Mucosa of descending colon (tissue), 3 donors: ENCODE results near the gene IGSF22. TPM values are rescaled to one million over a fixed set of nuclear protein-coding genes. Genes with fewer than 3 reads are reported as not detected.
"Not testable (repeated sequence)": the region's sequence is repeated elsewhere in the genome, so short reads cannot be mapped to it uniquely, and the experiment has no call there.

Experiments
- ATAC-seq: fragments of 200-7000 bp; cut with Tn5 transposase; one replicate; pipeline ENCODE4 v1.9.1; 2020; ENCODE audit warnings: mild to moderate bottlenecking, moderate library complexity
- DNase-seq, 3 donors: peaks; one replicate each; pipeline ENCODE4 v3.0.0-alpha.2; 2020
- H3K36me3 ChIP-seq: fragments of 200-600 bp; one replicate; pipeline ENCODE4 v1.8.0; 2021; ENCODE audit warnings: low read depth, mild to moderate bottlenecking
- H3K4me1 ChIP-seq: fragments of 200-600 bp; one replicate; pipeline ENCODE4 v1.8.0; 2021; ENCODE audit warnings: low read depth, mild to moderate bottlenecking
- H3K4me3 ChIP-seq: fragments of 200-600 bp; one replicate; pipeline ENCODE4 v1.8.0; 2021; ENCODE audit warnings: mild to moderate bottlenecking
- H3K9me3 ChIP-seq: fragments of 200-600 bp; one replicate; pipeline ENCODE4 v1.8.0; 2021; ENCODE audit warnings: mild to moderate bottlenecking
- CTCF ChIP-seq: fragments of 200-600 bp; IDR thresholded peaks from one replicate; pipeline ENCODE4 v1.8.0; 2022; ENCODE audit warnings: antibody characterized with exemption, mild to moderate bottlenecking
- intact Hi-C, 2 donors: fragments of 100-400 bp; cut with DNase I in 1 of 2; cut with micrococcal nuclease in 1 of 2; formaldehyde crosslinking; loops; one replicate each; pipeline versions ENCODE4 v1.11.0 to v1.11.1; 2022; cut with DNase I, micrococcal nuclease
- total RNA-seq, 3 donors: library from RNA; stranded (reverse); fragmentation: NEBNext Ultra II Directional in 2 of 3; extraction: Animal tissue kit (Norgen Biotek cat#: 25700) in 2 of 3; gene quantifications; one replicate each; pipeline versions ENCODE4 v1.2.1 to v1.2.4, GENCODE V29; 2021 to 2023
- donor health status: DM: no; HTN: no; CAD: no; lungs with moderate emphysema.
- donor health status: DM: no; HTN: no; CAD: no.
- donor health status: DM: no; HTN: yes; CAD: no.

IGSF22 gene
- total RNA-seq, 3 donors from 2014 or later = 1.1 to 1.5 (median 1.5) TPM

- H3K4me3 ChIP-seq = no peak overlapping the region
- no peak for TF ChIP-seq CTCF
- intact Hi-C loops = no loop called here
- no peaks in the 10 kb centered on the region for H3K9me3 ChIP-seq
- peaks cover 2% of the 10 kb centered on the region for H3K4me1 ChIP-seq
- H3K36me3 ChIP-seq = no peaks in the 10 kb centered on the region
- ATAC-seq = no peak
- no peak for DNase-seq
Measured at GRCh38 chr11:18697576-18697975, 28.4 kb downstream of the IGSF22 start.

GRCh38 chr11:18696638-18697225, 29.3 kb downstream of the IGSF22 start:
- no peak overlapping the region for H3K4me3 ChIP-seq
- no peak for ATAC-seq
- intact Hi-C loops = no loop called here
- peaks cover 2% of the 10 kb centered on the region for H3K4me1 ChIP-seq
- TF ChIP-seq CTCF = no peak
- no peaks in the 10 kb centered on the region for H3K36me3 ChIP-seq
- no peaks in the 10 kb centered on the region for H3K9me3 ChIP-seq
- no peak for DNase-seq

- ATAC-seq (no peak), DNase-seq (no peak)
- intact Hi-C loops = no loop called here
- TF ChIP-seq CTCF = no peak
- Histone ChIP-seq H3K4me3 (no peak overlapping the region), H3K36me3 (no peaks in the 10 kb centered on the region), H3K4me1 (no peaks in the 10 kb centered on the region), H3K9me3 (no peaks in the 10 kb centered on the region)
Measured at GRCh38 chr11:18692941-18693760, 32.8 kb downstream of the IGSF22 start.

GRCh38 chr11:18691467-18692140, 34.4 kb downstream of the IGSF22 start:
- DNase-seq, H3K36me3 ChIP-seq, intact Hi-C loops, H3K4me1 ChIP-seq, ATAC-seq, H3K4me3 ChIP-seq, H3K9me3 ChIP-seq: not testable (repeated sequence)

- no peak for DNase-seq
- ATAC-seq = no peak
- no peaks in the 10 kb centered on the region for H3K9me3 ChIP-seq
- H3K4me3 ChIP-seq = no peak overlapping the region
- no peaks in the 10 kb centered on the region for H3K4me1 ChIP-seq
- no peaks in the 10 kb centered on the region for H3K36me3 ChIP-seq
- no peak for TF ChIP-seq CTCF
- intact Hi-C loops = no loop called here
Measured at GRCh38 chr11:18684267-18684666, 41.7 kb downstream of the IGSF22 start.

- no peaks in the 10 kb centered on the region for H3K9me3 ChIP-seq
- no peaks in the 10 kb centered on the region for H3K36me3 ChIP-seq
- H3K4me1 ChIP-seq = no peaks in the 10 kb centered on the region
- no peak for TF ChIP-seq CTCF
- intact Hi-C loops = no loop called here
- DNase-seq = no peak
- H3K4me3 ChIP-seq = no peak overlapping the region
- ATAC-seq = no peak
Measured at GRCh38 chr11:18682466-18682865, 43.5 kb downstream of the IGSF22 start.

GRCh38 chr11:18681949-18682348, 44.0 kb downstream of the IGSF22 start:
- H3K4me1 ChIP-seq, H3K36me3 ChIP-seq, DNase-seq, H3K4me3 ChIP-seq, ATAC-seq, intact Hi-C loops, H3K9me3 ChIP-seq: not testable (repeated sequence)
